GM19372 (cell line): ENCODE results near the gene ZNG1F.
"Not testable (repeated sequence)": the region's sequence is repeated elsewhere in the genome, so short reads cannot be mapped to it uniquely, and the experiment has no call there.

ENCODE experiments used
- ATAC-seq: cut with Tn5 transposase; IDR thresholded peaks from one replicate; pipeline ENCODE4 v1.9.1; 2021; ENCODE audit warnings: mild to moderate bottlenecking, low read depth, moderate library complexity; ENCODE audit not compliant: unreplicated experiment

The ZNG1F gene

GRCh38 chr9:41087157-41087780, 101.8 kb downstream of the ZNG1F start:
- not testable (repeated sequence) for ATAC-seq

DNA sequence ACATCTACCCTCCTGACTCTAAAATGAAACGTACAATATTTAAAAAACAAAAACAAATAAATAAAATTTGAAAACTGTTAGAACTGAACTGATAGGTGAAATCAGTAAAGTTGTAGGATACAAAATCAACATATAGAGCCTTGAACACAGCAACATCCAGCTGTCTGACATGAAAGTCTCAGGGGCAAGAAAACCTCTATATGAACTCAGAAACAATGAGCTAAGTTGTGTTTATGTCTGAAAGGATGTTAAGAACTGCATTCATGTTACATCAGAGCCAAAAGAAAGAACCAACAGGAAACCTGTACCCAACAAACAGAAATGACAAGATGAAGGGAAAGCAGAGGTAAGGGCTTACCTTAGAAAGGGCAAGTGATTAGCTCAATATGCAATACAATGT, 102.4 kb downstream of the ZNG1F start:
- not testable (repeated sequence) for ATAC-seq

DNA sequence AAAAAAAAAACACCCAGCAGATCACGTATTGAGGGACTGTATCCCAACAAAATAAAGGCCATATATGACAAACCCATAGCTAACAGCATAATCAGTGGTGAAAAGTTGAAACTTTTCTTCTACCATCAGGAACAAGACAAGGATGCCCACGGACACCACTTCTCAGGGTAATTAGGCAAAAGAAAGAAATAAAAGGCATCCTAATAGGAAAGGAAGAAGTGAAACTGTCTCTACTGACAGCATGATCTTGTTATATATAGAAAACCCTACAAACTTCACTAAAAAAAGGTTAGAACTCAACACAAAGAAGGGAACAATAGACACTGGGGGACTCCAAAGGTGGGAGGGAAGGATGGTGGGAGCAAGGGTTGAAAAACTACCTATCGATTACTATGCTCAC, 102.9 kb downstream of the ZNG1F start:
- ATAC-seq, result not testable (repeated sequence)

DNA sequence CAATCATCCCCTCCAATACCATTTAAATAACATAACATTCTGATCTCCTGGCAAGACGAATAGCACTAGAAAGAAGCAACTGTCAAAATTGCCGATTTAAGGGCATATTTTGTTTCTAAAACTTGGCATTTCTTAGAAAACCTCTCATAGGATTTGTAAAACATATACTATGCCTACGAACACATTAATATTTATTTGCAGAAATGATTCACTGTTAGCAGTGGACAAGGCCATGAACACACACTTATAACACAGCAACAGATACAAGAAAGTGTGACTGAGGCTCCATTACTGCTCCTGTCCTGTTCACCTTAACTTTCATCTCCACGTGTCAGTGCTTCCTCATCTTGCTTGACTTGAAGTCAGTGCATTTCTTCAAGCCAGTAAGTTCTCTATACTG, 106.8 kb downstream of the ZNG1F start:
- ATAC-seq, result not testable (repeated sequence)
